ENCODE data around the gene UBE2A. TPM values are rescaled to one million over a fixed set of nuclear protein-coding genes. Genes with fewer than 3 reads are reported as not detected.

The UBE2A gene
- polyA plus RNA-seq (2011; rRNA removed) (54.2 and 66.5 TPM in 2 replicates), polyA minus RNA-seq (2011; rRNA and poly(A)+ RNA removed) (14.8 and 26.1 TPM in 2 replicates)

GRCh38 chrX:119574394-119575266 lies at the start of gene UBE2A:
Gene UBE2A (plus strand): TSS chrX:119574563. CDS start chrX:119574712, 149 bp downstream.
- ChIA-PET CTCF (interaction anchor here (0.6 to 1.3 kb wide), 3 partner anchors 59 to 105 kb away, joined by 3 read pairs; no protein-coding TSS in a partner anchor), POLR2A (interaction anchor here (0.6 to 2.3 kb wide), 11 partner anchors 9 to 1090 kb away, joined by 3 to 16 read pairs (median 3); partner anchors contain the start of genes RPL39, SEPTIN6, SLC25A5 and SOWAHD)
- H3K9me3 ChIP-seq (ENCODE audit: control insufficient read depth, insufficient read depth, low read length): no peaks in the 10 kb centered on the region
- peak; percentile 41 for TF ChIP-seq CTCF (IDR thresholded peaks at IDR 0.05; ENCODE audit: low read depth, low read length)
- peak within 1 kb of the TSS; percentile 65 for H3K4me3 ChIP-seq (ENCODE audit: low read depth, low read length)
- no peaks in the 10 kb centered on the region for H3K27me3 ChIP-seq (ENCODE audit: control insufficient read depth, insufficient read depth, low read length)
- peak within 1 kb of the TSS; percentile 77 for H3K27ac ChIP-seq (ENCODE audit: low read depth, low read length)
- DNase-seq (ENCODE audit: low read depth, low spot score): peak; percentile 81

- ChIA-PET CTCF (no interaction called here), POLR2A (interaction anchor here (0.6 kb wide), 1 partner anchor 228 kb away, joined by 3 read pairs; no protein-coding TSS in a partner anchor)
- no peak for TF ChIP-seq CTCF (IDR thresholded peaks at IDR 0.05; ENCODE audit: low read depth, low read length)
- Histone ChIP-seq H3K27me3 (ENCODE audit: control insufficient read depth, insufficient read depth, low read length) (no peaks in the 10 kb centered on the region), H3K27ac (ENCODE audit: low read depth, low read length) (no peak overlapping the region), H3K4me3 (ENCODE audit: low read depth, low read length) (no peak overlapping the region), H3K9me3 (ENCODE audit: control insufficient read depth, insufficient read depth, low read length) (no peaks in the 10 kb centered on the region)
- DNase-seq (ENCODE audit: low read depth, low spot score): no peak
Measured at GRCh38 chrX:119529345-119530276, 44.8 kb upstream of the UBE2A start.

- H3K9me3 ChIP-seq (ENCODE audit: control insufficient read depth, insufficient read depth, low read length): no peaks in the 10 kb centered on the region
- no peak for TF ChIP-seq CTCF (IDR thresholded peaks at IDR 0.05; ENCODE audit: low read depth, low read length)
- no peak overlapping the region for H3K27ac ChIP-seq (ENCODE audit: low read depth, low read length)
- ChIA-PET CTCF (interaction anchor here (0.8 to 1.2 kb wide), 2 partner anchors 21 to 55 kb away, joined by 3 to 4 read pairs; no protein-coding TSS in a partner anchor), POLR2A (no interaction called here)
- H3K27me3 ChIP-seq (ENCODE audit: control insufficient read depth, insufficient read depth, low read length): no peaks in the 10 kb centered on the region
- no peak for DNase-seq (ENCODE audit: low read depth, low spot score)
- no peak overlapping the region for H3K4me3 ChIP-seq (ENCODE audit: low read depth, low read length)
Measured at GRCh38 chrX:119537487-119537886, 36.9 kb upstream of the UBE2A start.

GRCh38 chrX:119539872-119540271 lies 34.5 kb upstream of the UBE2A start:
- no peak overlapping the region for H3K27ac ChIP-seq (ENCODE audit: low read depth, low read length)
- no peaks in the 10 kb centered on the region for H3K27me3 ChIP-seq (ENCODE audit: control insufficient read depth, insufficient read depth, low read length)
- TF ChIP-seq CTCF (IDR thresholded peaks at IDR 0.05; ENCODE audit: low read depth, low read length): no peak
- no peak for DNase-seq (ENCODE audit: low read depth, low spot score)
- ChIA-PET CTCF (no interaction called here), POLR2A (no interaction called here)
- no peaks in the 10 kb centered on the region for H3K9me3 ChIP-seq (ENCODE audit: control insufficient read depth, insufficient read depth, low read length)
- no peak overlapping the region for H3K4me3 ChIP-seq (ENCODE audit: low read depth, low read length)
